H1 (cell line): Measurements from ENCODE around the gene IQCK. TPM values are rescaled to one million over a fixed set of nuclear protein-coding genes. Genes with fewer than 3 reads are reported as not detected.

ENCODE experiments used
- CTCF ChIA-PET: fragments of 300-600 bp; sonication (Branson Sonifier 250); formaldehyde crosslinking; loops from one replicate; lab custom pipeline; 2021; ENCODE audit not compliant: partially characterized antibody; lab: Charles Lee
- POLR2A ChIA-PET: fragments of 300-600 bp; sonication (Branson Sonifier 250); formaldehyde crosslinking; loops from one replicate; lab custom pipeline; 2021; ENCODE audit warnings: inconsistent platforms; ENCODE audit not compliant: partially characterized antibody; lab: Charles Lee
- DNase-seq, 2 experiments: peaks; one replicate each; pipeline versions ENCODE4 v3.0.0 to v3.0.0-alpha.2; 2010 to 2022; ENCODE audit warnings: low spot score in 2 of 2, low read depth in 1 of 2, mixed read lengths in 1 of 2
- FAIRE-seq: peaks from 2 replicates; lab custom pipeline; 2011; peaks lifted over from hg19 to GRCh38; lab: Jason Lieb, UNC
- H2AFZ ChIP-seq: 2 replicates; pipeline ENCODE4 v1.8.1; 2012; ENCODE audit warnings: low read length, inconsistent platforms
- H2AK5ac ChIP-seq: 2 replicates; pipeline ENCODE4 v1.6.1; 2013; ENCODE audit warnings: low read depth, low read length
- H2BK120ac ChIP-seq: replicated peaks from 2 replicates; pipeline ENCODE3; 2013; ENCODE audit warnings: low read depth, low read length, inconsistent platforms
- H2BK12ac ChIP-seq: 2 replicates; pipeline ENCODE4 v1.6.1; 2013; ENCODE audit warnings: low read depth, low read length
- H2BK15ac ChIP-seq: 2 replicates; pipeline ENCODE4 v1.6.1; 2013; ENCODE audit warnings: low read length
- H2BK20ac ChIP-seq: 2 replicates; pipeline ENCODE4 v1.6.1; 2013; ENCODE audit warnings: low read length
- H2BK5ac ChIP-seq: 2 replicates; pipeline ENCODE4 v1.6.1; 2013; ENCODE audit warnings: low read depth, low read length
- H3K14ac ChIP-seq: 2 replicates; pipeline ENCODE4 v1.6.1; 2013; ENCODE audit warnings: inconsistent platforms; ENCODE audit not compliant: insufficient read length
- H3K18ac ChIP-seq: 2 replicates; pipeline ENCODE4 v1.6.1; 2013; ENCODE audit warnings: low read length; ENCODE audit errors: extremely low read depth
- H3K23ac ChIP-seq: 2 replicates; pipeline ENCODE4 v1.6.1; 2013; ENCODE audit warnings: inconsistent platforms; ENCODE audit not compliant: insufficient read length
- H3K23me2 ChIP-seq: 2 replicates; pipeline ENCODE4 v1.6.1; 2013; ENCODE audit warnings: low read depth, low read length
- H3K27ac ChIP-seq: 2 replicates; pipeline ENCODE4 v1.6.1; 2011; ENCODE audit warnings: low read depth, low read length, inconsistent platforms
- H3K27me3 ChIP-seq, 4 experiments: replicated peaks in 1 of 4; 1 replicate in 1 of 4; 2 replicates in 3 of 4; pipeline versions ENCODE4 v1.6.1 to v1.8.1; 2011 to 2013; ENCODE audit warnings: low read length in 3 of 4, mild to moderate bottlenecking in 3 of 4, inconsistent platforms in 2 of 4, mixed read lengths in 2 of 4, moderate library complexity in 1 of 4; ENCODE audit not compliant: control insufficient read depth in 3 of 4, insufficient read depth in 3 of 4; ENCODE audit errors: extremely low read depth in 1 of 4
- H3K36me3 ChIP-seq, 4 experiments: 2 replicates each; pipeline versions ENCODE4 v1.6.1 to v1.8.1; 2011 to 2013; ENCODE audit warnings: mild to moderate bottlenecking in 4 of 4, low read length in 3 of 4, moderate library complexity in 2 of 4, control low read depth in 1 of 4, inconsistent platforms in 1 of 4; ENCODE audit not compliant: insufficient read depth in 4 of 4, control insufficient read depth in 2 of 4
- H3K4ac ChIP-seq: replicated peaks from 2 replicates; pipeline ENCODE3; 2013; ENCODE audit warnings: low read length, low read depth, mixed read lengths, inconsistent platforms; ENCODE audit not compliant: insufficient read length
- H3K4me1 ChIP-seq, 4 experiments: replicated peaks in 1 of 4; 1 replicate in 1 of 4; 2 replicates in 3 of 4; pipeline versions ENCODE4 v1.6.1 to v1.8.1; 2011 to 2013; ENCODE audit warnings: low read length in 3 of 4, inconsistent platforms in 2 of 4, mixed read lengths in 1 of 4; ENCODE audit not compliant: insufficient read depth in 4 of 4, control insufficient read depth in 3 of 4
- H3K4me2 ChIP-seq, 2 experiments: 2 replicates each; pipeline versions ENCODE4 v1.6.1 to v1.8.1; 2011 to 2013; ENCODE audit warnings: low read depth in 2 of 2, low read length in 2 of 2, control low read depth in 1 of 2, inconsistent platforms in 1 of 2, mild to moderate bottlenecking in 1 of 2; ENCODE audit not compliant: insufficient read depth in 1 of 2
- H3K4me3 ChIP-seq, 4 experiments: fragments of 200-600, 300-600 bp in 1 of 4; sonication (generic), shearing (Covaris generic), sonication (Bioruptor Twin) in 1 of 4; 2 replicates each; pipeline versions ENCODE4 v1.5.1 to v1.8.1; 2011 to 2016; ENCODE audit warnings: low read length in 4 of 4, low read depth in 3 of 4, control low read depth in 2 of 4, inconsistent platforms in 2 of 4, mild to moderate bottlenecking in 2 of 4, mixed read lengths in 1 of 4, moderate library complexity in 1 of 4; ENCODE audit not compliant: insufficient read depth in 2 of 4; ENCODE audit errors: extremely low read depth in 1 of 4
- H3K56ac ChIP-seq: replicated peaks from 2 replicates; pipeline ENCODE3; 2013; ENCODE audit warnings: low read depth, mild to moderate bottlenecking, mixed read lengths, low read length, inconsistent platforms; ENCODE audit not compliant: insufficient read length
- H3K79me1 ChIP-seq: 2 replicates; pipeline ENCODE4 v1.6.1; 2013; ENCODE audit warnings: low read depth, low read length, control low read depth
- H3K79me2 ChIP-seq, 2 experiments: 2 replicates each; pipeline versions ENCODE4 v1.6.1 to v1.8.1; 2012 to 2013; ENCODE audit warnings: low read length in 2 of 2, mild to moderate bottlenecking in 2 of 2, inconsistent platforms in 1 of 2; ENCODE audit not compliant: insufficient read depth in 2 of 2, control insufficient read depth in 1 of 2
- H3K9ac ChIP-seq, 4 experiments: replicated peaks in 1 of 4; 1 replicate in 1 of 4; 2 replicates in 3 of 4; pipeline versions ENCODE4 v1.6.1 to v1.8.1; 2011 to 2013; ENCODE audit warnings: low read depth in 3 of 4, low read length in 3 of 4, control low read depth in 2 of 4, mild to moderate bottlenecking in 2 of 4, moderate library complexity in 2 of 4, inconsistent platforms in 1 of 4; ENCODE audit errors: extremely low read depth in 1 of 4
- H3K9me3 ChIP-seq, 2 experiments: 2 replicates each; pipeline versions ENCODE4 v1.6.1 to v1.8.1; 2012 to 2013; ENCODE audit warnings: mild to moderate bottlenecking in 2 of 2, moderate library complexity in 2 of 2, control low read depth in 1 of 2, inconsistent platforms in 1 of 2, low read depth in 1 of 2, low read length in 1 of 2, mixed read lengths in 1 of 2; ENCODE audit not compliant: insufficient read depth in 2 of 2
- H4K20me1 ChIP-seq, 2 experiments: replicated peaks in 1 of 2; 2 replicates each; pipeline versions ENCODE3 to v1.8.1; 2011 to 2013; ENCODE audit warnings: inconsistent platforms in 2 of 2, low read length in 2 of 2, mild to moderate bottlenecking in 1 of 2; ENCODE audit not compliant: insufficient read depth in 2 of 2, control insufficient read depth in 1 of 2
- H4K5ac ChIP-seq: 2 replicates; pipeline ENCODE4 v1.6.1; 2013; ENCODE audit warnings: low read length, low read depth, mixed read lengths, inconsistent platforms; ENCODE audit not compliant: insufficient read length
- H4K8ac ChIP-seq: 2 replicates; pipeline ENCODE4 v1.8.0; 2013; ENCODE audit warnings: mild to moderate bottlenecking, moderate library complexity, low read length, inconsistent platforms; ENCODE audit not compliant: insufficient read depth; ENCODE audit errors: extremely low read depth
- H4K91ac ChIP-seq: replicated peaks from 2 replicates; pipeline ENCODE3; 2013; ENCODE audit warnings: low read length, mixed read lengths, inconsistent platforms; ENCODE audit not compliant: insufficient read length
- ASH2L ChIP-seq: fragments of 200-600, 300-600 bp; sonication (generic); IDR thresholded peaks from one replicate; pipeline ENCODE4 v1.7.1; 2017; ENCODE audit warnings: low read length
- BRCA1 ChIP-seq: IDR thresholded peaks from 2 replicates; pipeline ENCODE4 v1.6.1; 2012; ENCODE audit warnings: low read depth, low read length, improper control_type of control experiment
- CBX5 ChIP-seq: fragments of 300-800, 300-1000 bp; sonication (generic); IDR thresholded peaks from 2 replicates; pipeline ENCODE4 v1.7.1; 2016; ENCODE audit warnings: antibody characterized with exemption, low read length, low read depth
- CBX8 ChIP-seq: fragments of 300-800, 300-1000 bp; sonication (generic); IDR thresholded peaks from 2 replicates; pipeline ENCODE4 v1.7.1; 2016; ENCODE audit warnings: low read depth, low read length, borderline replicate concordance
- CTBP2 ChIP-seq: IDR thresholded peaks from 2 replicates; pipeline ENCODE4 v1.7.0; 2011; ENCODE audit warnings: borderline replicate concordance, mild to moderate bottlenecking, moderate library complexity, mixed read lengths, low read length; ENCODE audit not compliant: insufficient read depth, insufficient read length
- HDAC6 ChIP-seq: IDR thresholded peaks from one replicate; pipeline ENCODE4 v1.7.1; 2012; ENCODE audit warnings: low read depth, mild to moderate bottlenecking, inconsistent platforms, low read length, moderate library complexity
- KDM1A ChIP-seq: fragments of 200-600, 300-600 bp; sonication (generic); IDR thresholded peaks from 2 replicates; pipeline ENCODE4 v1.7.1; 2016; ENCODE audit warnings: mild to moderate bottlenecking, low read length, borderline replicate concordance
- KDM4A ChIP-seq: IDR thresholded peaks from one replicate; pipeline ENCODE4 v1.7.1; 2012; ENCODE audit warnings: low read depth, mild to moderate bottlenecking, moderate library complexity, low read length, inconsistent platforms; ENCODE audit not compliant: severe bottlenecking
- KDM5A ChIP-seq: fragments of 200-600 bp; IDR thresholded peaks from 2 replicates; pipeline ENCODE4 v1.7.1; 2012; ENCODE audit warnings: mild to moderate bottlenecking, low read length, inconsistent platforms, mixed read lengths
- RXRA ChIP-seq: IDR thresholded peaks from 2 replicates; pipeline ENCODE4 v1.6.1; 2011; ENCODE audit warnings: low read depth, mild to moderate bottlenecking, low read length, moderate library complexity; ENCODE audit not compliant: insufficient read depth
- WGBS, 2 experiments: shearing (Covaris generic) in 1 of 2; methylation state at CpG; one replicate each; pipeline versions ENCODE4 v1.1.6 to v1.1.7; 2013 to 2015; ENCODE audit warnings: low lambda C conversion rate in 2 of 2, mixed read lengths in 2 of 2, inconsistent platforms in 1 of 2, low coverage in 1 of 2, missing lambda C conversion rate in 1 of 2; ENCODE audit not compliant: insufficient replicate concordance in 2 of 2, insufficient coverage in 1 of 2, insufficient read length in 1 of 2; ENCODE audit errors: extremely low coverage in 1 of 2, missing lambda C conversion rate in 1 of 2; 5-methylcytosine and 5-hydroxymethylcytosine counted together
- polyA plus RNA-seq, 7 experiments: library from polyadenylated mRNA; depleted of rRNA in 3 of 7; stranded (reverse) in 5 of 7; unstranded in 2 of 7; fragments of >200 nt in 5 of 7; fragments of 200-250 nt in 2 of 7; gene quantifications; 1 replicate in 5 of 7; 2 replicates in 1 of 7; 4 replicates in 1 of 7; pipeline versions ENCODE4 v1.2.1 to v1.2.3, GENCODE V29; 2011 to 2013; ENCODE audit warnings: missing spikeins in 2 of 7, mixed read lengths in 2 of 7
- total RNA-seq: library from RNA; stranded (reverse); fragmentation: NEBNext Ultra II Directional; extraction: Animal tissue kit (Norgen Biotek cat#: 25700); gene quantifications from 2 replicates; pipeline ENCODE4 v1.2.1, GENCODE V29; 2021
- TF ChIP-seq, protein P1 (sequence below): IDR thresholded peaks from 2 replicates; pipeline ENCODE4 v1.6.1; 2011; ENCODE audit warnings: low read length, improper control_type of control experiment

Gene IQCK
- total and polyA plus RNA-seq, 2 of the 8 experiments (the other 6 are each of a cell fraction or from before 2014, with no cell fraction given), result 6.2 to 9.3 TPM

DNA sequence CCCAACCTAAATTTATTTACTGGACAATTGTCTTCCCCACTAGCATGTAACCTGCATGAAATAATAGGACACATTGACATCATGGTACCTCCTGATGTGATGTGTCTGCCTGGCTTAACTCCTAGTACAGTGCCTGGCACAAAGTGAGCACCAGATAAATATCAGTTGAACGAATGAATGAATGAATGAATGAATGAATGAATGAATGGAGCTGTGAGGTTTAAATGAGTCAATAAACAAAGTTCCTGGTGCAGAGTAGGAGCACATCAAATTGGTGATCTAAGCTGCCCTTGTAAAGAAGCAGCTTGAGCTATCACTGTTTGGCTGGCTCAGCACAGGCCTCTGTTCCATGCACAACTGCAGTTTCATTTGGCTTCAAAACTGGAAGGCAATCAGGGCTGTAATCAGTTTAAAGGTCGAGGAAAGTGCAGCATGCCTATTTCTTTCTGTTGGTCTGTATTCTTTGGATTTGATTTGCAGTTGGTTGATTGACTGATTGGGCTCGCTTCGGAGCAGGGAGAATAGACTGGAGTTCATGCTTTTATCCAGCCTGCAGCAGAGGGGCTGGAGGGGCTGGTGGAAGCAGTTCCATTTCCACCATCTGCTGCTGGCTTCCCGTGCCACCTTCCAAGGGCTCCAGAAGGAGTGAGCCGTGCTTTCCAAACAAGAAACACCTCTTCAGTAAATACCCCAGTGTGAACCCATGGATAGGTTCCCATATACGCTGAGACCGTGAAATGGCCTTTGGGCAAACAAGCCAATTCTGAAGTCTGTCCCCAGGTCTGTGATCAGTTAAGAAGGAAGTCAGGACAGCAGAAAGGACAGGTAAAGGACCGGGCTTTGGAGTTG, 112.0 kb downstream of the IQCK start:
- H3K14ac ChIP-seq, result no peak overlapping the region
- 95% methylated on average over 9 of the region's 9 CpGs; no CpG with 5 or more reads in 1 of the 2 experiments for WGBS, 2 experiments
- H3K9ac ChIP-seq, result no peak overlapping the region
- H2BK20ac ChIP-seq, result no peak overlapping the region
- no peaks in the 10 kb centered on the region for H3K4me1 ChIP-seq
- no peak overlapping the region for H3K4me3 ChIP-seq
- no peak overlapping the region for H2BK120ac ChIP-seq
- no peaks in the 10 kb centered on the region for H3K27me3 ChIP-seq
- H4K8ac ChIP-seq, result no peak overlapping the region
- DNase-seq, result no peak
- no peak for FAIRE-seq
- no peak overlapping the region for H2BK12ac ChIP-seq
- no peak overlapping the region for H3K27ac ChIP-seq
- ChIA-PET CTCF (interaction anchor here (1.1 kb wide), 1 partner anchor 9 kb away, joined by 4 read pairs; no protein-coding TSS in a partner anchor), POLR2A (interaction anchor here (1.1 kb wide), 1 partner anchor 13 kb away, joined by 3 read pairs; no protein-coding TSS in a partner anchor)
- no peak overlapping the region for H2BK5ac ChIP-seq
- no peaks in the 10 kb centered on the region for H4K20me1 ChIP-seq
- no peaks in the 10 kb centered on the region for H3K23me2 ChIP-seq
- H3K36me3 ChIP-seq, result no peaks in the 10 kb centered on the region
- no peak overlapping the region for H4K5ac ChIP-seq
- H4K91ac ChIP-seq, result no peak overlapping the region
- H3K9me3 ChIP-seq, result no peaks in the 10 kb centered on the region
- H2BK15ac ChIP-seq, result no peak overlapping the region
- no peak overlapping the region for H3K4me2 ChIP-seq
- H3K4ac ChIP-seq, result no peak overlapping the region
- no peaks in the 10 kb centered on the region for H3K79me2 ChIP-seq
- H3K79me1 ChIP-seq, result no peaks in the 10 kb centered on the region
- no peak overlapping the region for H3K23ac ChIP-seq
- no peak overlapping the region for H3K56ac ChIP-seq
- H2AK5ac ChIP-seq, result no peak overlapping the region
- H2AFZ ChIP-seq, result no peak overlapping the region
- H3K18ac ChIP-seq, result no peak overlapping the region
- TF ChIP-seq KDM4A (no peak), CBX8 (no peak), HDAC6 (no peak), KDM1A (no peak), CTBP2 (no peak), BRCA1 (no peak), CBX5 (no peak), ASH2L (no peak), KDM5A (no peak), RXRA (no peak)
- TF ChIP-seq, protein P1, sequence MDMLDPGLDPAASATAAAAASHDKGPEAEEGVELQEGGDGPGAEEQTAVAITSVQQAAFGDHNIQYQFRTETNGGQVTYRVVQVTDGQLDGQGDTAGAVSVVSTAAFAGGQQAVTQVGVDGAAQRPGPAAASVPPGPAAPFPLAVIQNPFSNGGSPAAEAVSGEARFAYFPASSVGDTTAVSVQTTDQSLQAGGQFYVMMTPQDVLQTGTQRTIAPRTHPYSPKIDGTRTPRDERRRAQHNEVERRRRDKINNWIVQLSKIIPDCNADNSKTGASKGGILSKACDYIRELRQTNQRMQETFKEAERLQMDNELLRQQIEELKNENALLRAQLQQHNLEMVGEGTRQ, result no peak
